Caco-2 (cell line): ENCODE data around the gene NYAP2. TPM values are rescaled to one million over a fixed set of nuclear protein-coding genes. Genes with fewer than 3 reads are reported as not detected.

ENCODE experiments used
- BruUV-seq: library from RNA; stranded (reverse); fragments of 400-500 nt; replicated peaks from 2 replicates; lab custom pipeline; 2021; lab: Mats Ljungman, UMichigan
- CTCF ChIA-PET: fragments of 300-600 bp; sonication (Branson Sonifier 250); formaldehyde crosslinking; loops from one replicate; lab custom pipeline; 2022; ENCODE audit warnings: antibody characterized with exemption; lab: Charles Lee
- POLR2A ChIA-PET: fragments of 300-600 bp; sonication (Branson Sonifier 250); formaldehyde crosslinking; loops from one replicate; lab custom pipeline; 2022; ENCODE audit warnings: antibody characterized with exemption; lab: Charles Lee
- DNase-seq, 2 experiments: peaks; one replicate each; pipeline versions ENCODE4 v3.0.0 to v3.0.0-alpha.2; 2020 to 2022
- H3K27me3 ChIP-seq: replicated peaks from 2 replicates; pipeline ENCODE4 v1.6.0; 2011; ENCODE audit warnings: low read length; ENCODE audit not compliant: control insufficient read depth, insufficient read depth
- H3K36me3 ChIP-seq: 2 replicates; pipeline ENCODE4 v1.5.1; 2011; ENCODE audit warnings: low read length; ENCODE audit not compliant: control insufficient read depth, insufficient read depth
- H3K4me1 ChIP-seq: fragments of 250-450 bp; sonication (Bioruptor Pico); 2 replicates; pipeline ENCODE4 v1.5.1; 2020; ENCODE audit warnings: mild to moderate bottlenecking
- H3K4me3 ChIP-seq: 2 replicates; pipeline ENCODE4 v1.5.1; 2011; ENCODE audit warnings: low read depth, mild to moderate bottlenecking, control low read depth, low read length
- H3K9me3 ChIP-seq: fragments of 250-450 bp; sonication (Bioruptor Pico); 2 replicates; pipeline ENCODE4 v1.5.1; 2020; ENCODE audit warnings: mild to moderate bottlenecking, moderate library complexity
- H3K27ac Mint-ChIP-seq: one replicate; pipeline ENCODE4 v1.8.0; 2022; ENCODE audit warnings: mixed read lengths; ENCODE audit not compliant: unreplicated experiment
- H3K27me3 Mint-ChIP-seq: one replicate; pipeline ENCODE4 v1.8.0; 2022; ENCODE audit warnings: mixed read lengths; ENCODE audit not compliant: insufficient read depth, unreplicated experiment
- H3K36me3 Mint-ChIP-seq: one replicate; pipeline ENCODE4 v1.8.0; 2022; ENCODE audit warnings: mild to moderate bottlenecking, mixed read lengths; ENCODE audit not compliant: insufficient read depth, unreplicated experiment
- H3K4me1 Mint-ChIP-seq: one replicate; pipeline ENCODE4 v1.8.0; 2022; ENCODE audit warnings: low read depth, mixed read lengths; ENCODE audit not compliant: unreplicated experiment
- H3K4me3 Mint-ChIP-seq: one replicate; pipeline ENCODE4 v1.8.0; 2022; ENCODE audit warnings: mild to moderate bottlenecking, moderate library complexity, mixed read lengths; ENCODE audit not compliant: unreplicated experiment
- H3K9me3 Mint-ChIP-seq: one replicate; pipeline ENCODE4 v1.8.0; 2022; ENCODE audit warnings: mixed read lengths; ENCODE audit not compliant: unreplicated experiment
- intact Hi-C: fragments of 100-400 bp; cut with micrococcal nuclease; formaldehyde crosslinking; loops from one replicate; pipeline ENCODE4 v1.10.0; 2022; ENCODE audit not compliant: unreplicated experiment
- total RNA-seq: library from RNA; stranded (reverse); gene quantifications from 2 replicates; pipeline ENCODE4 v1.2.3, GENCODE V29; 2022
- TF ChIP-seq, protein P1 (sequence below), 2 experiments: fragments of 200-600 bp in 1 of 2; IDR thresholded peaks; 1 replicate in 1 of 2; 2 replicates in 1 of 2; pipeline versions ENCODE4 v1.5.1 to v1.8.0; 2011 to 2022; ENCODE audit warnings: antibody characterized with exemption in 1 of 2, control low read depth in 1 of 2, inconsistent platforms in 1 of 2, low read depth in 1 of 2, low read length in 1 of 2, mild to moderate bottlenecking in 1 of 2, moderate library complexity in 1 of 2; ENCODE audit not compliant: insufficient read depth in 1 of 2, severe bottlenecking in 1 of 2, unreplicated experiment in 1 of 2

Gene NYAP2
- total RNA-seq, 1 experiment from 2014 or later: 0.11 TPM

DNA sequence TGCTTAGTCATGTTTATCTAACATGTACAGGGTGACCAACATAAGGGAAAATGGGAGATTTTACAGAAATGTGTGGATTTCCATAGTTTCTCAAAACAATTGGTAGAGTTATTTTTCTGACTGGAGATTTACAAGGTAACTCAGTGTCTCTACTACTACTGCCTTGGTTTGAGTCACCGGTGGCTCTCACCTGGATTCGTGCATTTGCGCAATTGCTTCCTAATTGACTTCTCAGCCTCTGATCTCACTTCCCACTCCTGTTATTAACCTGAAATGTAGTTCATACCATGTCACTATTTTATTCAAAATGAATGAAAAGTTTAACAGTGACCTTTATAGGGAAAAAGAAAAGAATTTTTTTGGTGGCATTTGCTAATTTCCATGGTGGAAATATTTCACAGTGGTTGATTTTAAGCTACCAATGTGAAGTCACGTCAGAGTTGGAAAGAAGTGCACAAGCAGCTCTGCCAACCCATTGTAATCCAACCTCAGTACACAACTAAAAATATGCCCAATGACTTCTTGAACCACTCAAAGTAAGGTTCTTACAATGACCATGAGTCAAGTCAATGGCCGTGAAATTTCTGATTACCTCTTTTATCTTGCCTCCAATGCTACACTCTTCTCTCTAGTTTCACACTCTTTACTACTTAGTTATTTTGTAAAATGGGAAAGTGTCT is 94.0 kb downstream of the NYAP2 start:
- no TSS peak for BruUV-seq
- H3K4me1 Mint-ChIP-seq: no peaks in the 10 kb centered on the region
- intact Hi-C loops: loop anchor here (2.0 kb wide), 1 partner anchor 371 kb away; no protein-coding TSS in a partner anchor
- no peaks in the 10 kb centered on the region for H3K9me3 Mint-ChIP-seq
- DNase-seq: no peak
- ChIA-PET CTCF (no interaction called here), POLR2A (no interaction called here)
- Histone ChIP-seq H3K36me3 (no peaks in the 10 kb centered on the region), H3K4me1 (no peaks in the 10 kb centered on the region), H3K4me3 (no peak overlapping the region), H3K27me3 (no peaks in the 10 kb centered on the region), H3K9me3 (no peaks in the 10 kb centered on the region)
- H3K36me3 Mint-ChIP-seq: no peaks in the 10 kb centered on the region
- H3K4me3 Mint-ChIP-seq: no peak overlapping the region
- TF ChIP-seq, protein P1, sequence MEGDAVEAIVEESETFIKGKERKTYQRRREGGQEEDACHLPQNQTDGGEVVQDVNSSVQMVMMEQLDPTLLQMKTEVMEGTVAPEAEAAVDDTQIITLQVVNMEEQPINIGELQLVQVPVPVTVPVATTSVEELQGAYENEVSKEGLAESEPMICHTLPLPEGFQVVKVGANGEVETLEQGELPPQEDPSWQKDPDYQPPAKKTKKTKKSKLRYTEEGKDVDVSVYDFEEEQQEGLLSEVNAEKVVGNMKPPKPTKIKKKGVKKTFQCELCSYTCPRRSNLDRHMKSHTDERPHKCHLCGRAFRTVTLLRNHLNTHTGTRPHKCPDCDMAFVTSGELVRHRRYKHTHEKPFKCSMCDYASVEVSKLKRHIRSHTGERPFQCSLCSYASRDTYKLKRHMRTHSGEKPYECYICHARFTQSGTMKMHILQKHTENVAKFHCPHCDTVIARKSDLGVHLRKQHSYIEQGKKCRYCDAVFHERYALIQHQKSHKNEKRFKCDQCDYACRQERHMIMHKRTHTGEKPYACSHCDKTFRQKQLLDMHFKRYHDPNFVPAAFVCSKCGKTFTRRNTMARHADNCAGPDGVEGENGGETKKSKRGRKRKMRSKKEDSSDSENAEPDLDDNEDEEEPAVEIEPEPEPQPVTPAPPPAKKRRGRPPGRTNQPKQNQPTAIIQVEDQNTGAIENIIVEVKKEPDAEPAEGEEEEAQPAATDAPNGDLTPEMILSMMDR (IDR thresholded peaks at IDR 0.05; ENCODE audit: insufficient read depth in 1 of 2, low read depth in 1 of 2, low read length in 1 of 2, severe bottlenecking in 1 of 2, unreplicated experiment in 1 of 2): no peak
- H3K27me3 Mint-ChIP-seq: peaks cover 2% of the 10 kb centered on the region
- H3K27ac Mint-ChIP-seq: no peak overlapping the region

DNA sequence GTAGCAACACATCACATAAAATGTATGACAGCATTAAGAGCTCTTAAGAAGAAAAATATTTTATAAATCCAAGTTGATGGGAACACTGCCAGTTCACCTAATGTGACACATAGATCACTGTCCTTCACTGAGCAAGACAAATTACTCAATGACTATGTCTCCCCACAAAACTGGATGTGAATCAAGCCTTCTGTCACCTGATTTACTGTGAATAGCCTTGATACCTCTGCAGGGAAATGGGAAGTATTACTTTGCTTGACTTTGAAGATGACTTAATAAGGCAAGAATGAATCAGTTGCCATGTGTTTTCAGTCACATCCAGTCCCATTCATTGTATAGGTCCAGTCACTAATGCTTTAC is 94.6 kb downstream of the NYAP2 start:
- no peaks in the 10 kb centered on the region for H3K36me3 Mint-ChIP-seq
- intact Hi-C loops: loop anchor here (2.0 kb wide), 1 partner anchor 371 kb away; no protein-coding TSS in a partner anchor
- Histone ChIP-seq H3K4me3 (no peak overlapping the region), H3K9me3 (no peaks in the 10 kb centered on the region), H3K4me1 (no peaks in the 10 kb centered on the region), H3K27me3 (no peaks in the 10 kb centered on the region), H3K36me3 (no peaks in the 10 kb centered on the region)
- H3K27me3 Mint-ChIP-seq: peaks cover 2% of the 10 kb centered on the region
- TF ChIP-seq, protein P1 (IDR thresholded peaks at IDR 0.05; ENCODE audit: insufficient read depth in 1 of 2, low read depth in 1 of 2, low read length in 1 of 2, severe bottlenecking in 1 of 2, unreplicated experiment in 1 of 2): no peak
- no peak for DNase-seq
- POLR2A ChIA-PET: no interaction called here
- H3K4me3 Mint-ChIP-seq: no peak overlapping the region
- H3K4me1 Mint-ChIP-seq: no peaks in the 10 kb centered on the region
- BruUV-seq: no TSS peak
- H3K27ac Mint-ChIP-seq: no peak overlapping the region
- no peaks in the 10 kb centered on the region for H3K9me3 Mint-ChIP-seq
- CTCF ChIA-PET: no interaction called here

DNA sequence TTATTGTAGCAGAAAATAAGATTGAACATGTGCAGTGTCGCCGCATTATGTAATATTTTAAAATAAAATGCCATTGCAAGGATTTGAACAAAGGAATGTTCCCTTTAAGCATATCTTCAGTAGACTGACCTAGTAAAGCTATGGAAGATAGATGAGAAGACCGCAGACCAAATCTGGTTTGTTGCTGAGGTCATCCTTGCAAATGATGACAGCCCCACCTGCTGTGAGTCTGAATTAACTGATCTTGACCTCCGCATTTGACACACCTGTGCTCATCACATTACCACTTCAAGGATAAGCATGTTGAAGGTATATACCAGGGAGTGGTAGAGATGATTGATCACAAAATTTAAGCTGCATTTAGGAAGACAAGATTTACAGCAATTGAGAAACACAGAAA is 96.2 kb downstream of the NYAP2 start:
- H3K4me3 Mint-ChIP-seq: no peak overlapping the region
- no peaks in the 10 kb centered on the region for H3K4me1 ChIP-seq
- no peaks in the 10 kb centered on the region for H3K36me3 Mint-ChIP-seq
- TF ChIP-seq, protein P1 (IDR thresholded peaks at IDR 0.05; ENCODE audit: insufficient read depth in 1 of 2, low read depth in 1 of 2, low read length in 1 of 2, severe bottlenecking in 1 of 2, unreplicated experiment in 1 of 2): no peak
- ChIA-PET POLR2A (no interaction called here), CTCF (interaction anchor here (0.6 kb wide), 1 partner anchor 719 kb away, joined by 3 read pairs; no protein-coding TSS in a partner anchor)
- no peaks in the 10 kb centered on the region for H3K36me3 ChIP-seq
- peak in 1 of 2 experiments; percentile 4 for DNase-seq
- H3K9me3 ChIP-seq: no peaks in the 10 kb centered on the region
- no peak overlapping the region for H3K27ac Mint-ChIP-seq
- intact Hi-C loops: loop anchor here (1.0 to 2.0 kb wide), 2 partner anchors 212 to 373 kb away; no protein-coding TSS in a partner anchor
- peaks cover 2% of the 10 kb centered on the region for H3K27me3 Mint-ChIP-seq
- H3K9me3 Mint-ChIP-seq: no peaks in the 10 kb centered on the region
- no peaks in the 10 kb centered on the region for H3K27me3 ChIP-seq
- BruUV-seq: no TSS peak
- no peaks in the 10 kb centered on the region for H3K4me1 Mint-ChIP-seq
- no peak overlapping the region for H3K4me3 ChIP-seq
